Stimulated activated CD4-positive, alpha-beta T cell treated with anti-CD3 and anti-CD28 coated beads, Interleukin-15, amount 100 ng/mL, for 24 hours (primary cell): ENCODE data around the gene KNTC1.
"Not testable (repeated sequence)": the region's sequence is repeated elsewhere in the genome, so short reads cannot be mapped to it uniquely, and the experiment has no call there.

Experiments
- DNase-seq: peaks from one replicate; pipeline ENCODE4 v3.0.0-alpha.2; 2020

The KNTC1 gene

GRCh38 chr12:122560138-122560537, 33.1 kb downstream of the KNTC1 start:
- DNase-seq = no peak

- no peak for DNase-seq
Observed at GRCh38 chr12:122563361-122563760, 36.3 kb downstream of the KNTC1 start.

GRCh38 chr12:122566816-122567215, 39.8 kb downstream of the KNTC1 start:
- not testable (repeated sequence) for DNase-seq

GRCh38 chr12:122569288-122569687, 42.2 kb downstream of the KNTC1 start:
- no peak for DNase-seq

GRCh38 chr12:122570006-122570405, 43.0 kb downstream of the KNTC1 start:
- not testable (repeated sequence) for DNase-seq

- no peak for DNase-seq
Observed at GRCh38 chr12:122571821-122572220, 44.8 kb downstream of the KNTC1 start.

GRCh38 chr12:122583294-122583693, 56.2 kb downstream of the KNTC1 start:
- not testable (repeated sequence) for DNase-seq

GRCh38 chr12:122584177-122584863, 57.3 kb downstream of the KNTC1 start:
- DNase-seq = no peak

GRCh38 chr12:122590990-122591389, 63.9 kb downstream of the KNTC1 start:
- DNase-seq = no peak

- not testable (repeated sequence) for DNase-seq
Observed at GRCh38 chr12:122591966-122592365, 64.9 kb downstream of the KNTC1 start.

GRCh38 chr12:122592543-122592942, 65.5 kb downstream of the KNTC1 start:
- DNase-seq = not testable (repeated sequence)

GRCh38 chr12:122593910-122594309, 66.9 kb downstream of the KNTC1 start:
- no peak for DNase-seq

- DNase-seq = no peak
Observed at GRCh38 chr12:122596838-122597237, 69.8 kb downstream of the KNTC1 start.

- DNase-seq = no peak
Observed at GRCh38 chr12:122602456-122602855, 75.4 kb downstream of the KNTC1 start.

- no peak for DNase-seq
Observed at GRCh38 chr12:122604993-122605392, 77.9 kb downstream of the KNTC1 start.

- DNase-seq = no peak
Observed at GRCh38 chr12:122609732-122610131, 82.7 kb downstream of the KNTC1 start.

GRCh38 chr12:122610207-122610606, 83.2 kb downstream of the KNTC1 start:
- DNase-seq = no peak

- DNase-seq = no peak
Observed at GRCh38 chr12:122610911-122611310, 83.9 kb downstream of the KNTC1 start.

GRCh38 chr12:122614839-122615238, 87.8 kb downstream of the KNTC1 start:
- DNase-seq = no peak

GRCh38 chr12:122615780-122616179, 88.7 kb downstream of the KNTC1 start:
- DNase-seq = no peak

GRCh38 chr12:122635471-122635870, 108.4 kb downstream of the KNTC1 start:
- DNase-seq = no peak

GRCh38 chr12:122643207-122643805, 116.3 kb downstream of the KNTC1 start:
- no peak for DNase-seq

- DNase-seq = peak; percentile 62
Observed at GRCh38 chr12:122646517-122647217, 119.6 kb downstream of the KNTC1 start.
